HG03442 (cell line): ENCODE data around the gene MTMR2.
A peak's percentile ranks its signal among the peaks of the same experiment; 100 is the strongest.

ENCODE experiments used
- ATAC-seq: cut with Tn5 transposase; IDR thresholded peaks from one replicate; pipeline ENCODE4 v1.9.1; 2021; ENCODE audit warnings: mild to moderate bottlenecking, moderate library complexity; ENCODE audit not compliant: unreplicated experiment

Gene MTMR2

DNA sequence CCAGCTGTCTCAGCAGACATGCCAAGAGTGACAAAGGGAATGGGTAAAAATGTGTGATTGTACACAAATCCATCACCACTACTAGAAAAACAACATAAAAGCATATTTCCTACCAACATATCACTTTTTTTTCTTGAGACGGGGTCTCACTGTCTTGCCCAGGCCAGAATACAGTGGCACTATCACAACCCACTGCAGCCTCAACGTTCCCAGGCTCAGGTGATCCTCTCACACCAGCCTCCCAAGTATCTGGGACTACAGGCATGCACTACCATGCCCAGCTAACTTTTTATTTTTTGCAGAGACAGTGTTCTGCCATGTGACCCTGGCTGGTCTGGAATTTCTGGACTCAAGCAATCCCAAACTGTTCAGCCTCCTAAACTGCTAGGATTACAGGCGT, 5.2 kb downstream of the MTMR2 start:
- ATAC-seq: no peak

DNA sequence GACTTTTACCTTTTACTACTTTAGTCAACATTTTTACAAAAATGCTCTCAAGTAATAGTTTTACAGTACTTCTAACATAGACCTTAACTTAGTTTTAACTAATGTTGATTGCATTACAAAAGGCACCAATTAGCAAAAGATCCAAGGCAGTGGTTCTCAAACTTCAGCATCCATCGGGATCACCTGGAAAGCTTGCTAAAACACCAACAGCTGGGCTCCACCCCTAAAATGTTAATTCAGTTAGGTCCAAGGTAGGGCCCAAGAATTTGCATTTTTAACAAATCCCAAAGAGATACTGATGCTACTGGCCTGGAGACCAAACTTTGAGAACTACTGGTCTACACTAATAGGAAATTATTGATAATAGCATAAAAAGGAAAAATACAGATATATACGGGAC, 5.9 kb downstream of the MTMR2 start:
- no peak for ATAC-seq

DNA sequence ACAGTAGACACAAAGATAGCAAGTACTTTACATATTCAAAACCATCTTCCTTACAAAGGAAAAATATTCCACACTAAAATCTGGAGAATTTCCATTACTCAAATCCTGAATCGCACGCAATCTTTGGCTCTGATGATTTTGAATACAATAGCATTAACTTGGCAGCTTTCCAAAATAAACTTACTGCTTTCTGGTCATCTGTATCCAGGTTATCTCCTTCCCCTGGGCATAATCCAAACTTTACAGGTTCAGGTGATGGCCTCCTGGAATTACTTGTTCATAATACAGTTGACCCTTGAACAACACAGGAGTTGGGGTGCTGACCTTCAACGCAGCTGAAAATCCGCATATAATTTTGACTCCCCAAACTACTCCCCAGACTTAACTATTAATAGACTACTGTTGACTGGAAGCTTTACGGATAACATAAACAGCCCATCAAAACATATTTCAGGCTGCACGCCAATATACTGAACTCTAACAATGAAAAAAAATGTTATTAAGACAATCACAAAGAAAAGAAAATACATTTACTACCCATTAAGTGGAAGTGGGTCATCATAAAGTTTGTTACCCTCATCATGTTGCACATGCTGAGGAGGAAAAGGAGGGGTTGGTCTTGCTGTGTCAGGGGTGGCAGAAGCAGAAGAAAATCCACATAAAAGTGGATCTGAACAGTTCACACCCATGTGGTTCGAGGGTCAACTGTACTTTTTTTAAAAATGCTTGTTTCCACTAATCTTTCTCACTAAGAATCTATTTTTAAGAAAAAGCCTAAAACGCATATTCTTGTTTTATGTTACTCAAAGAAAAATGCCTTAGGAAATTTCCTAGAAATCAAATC, 6.5 kb downstream of the MTMR2 start:
- ATAC-seq: no peak

DNA sequence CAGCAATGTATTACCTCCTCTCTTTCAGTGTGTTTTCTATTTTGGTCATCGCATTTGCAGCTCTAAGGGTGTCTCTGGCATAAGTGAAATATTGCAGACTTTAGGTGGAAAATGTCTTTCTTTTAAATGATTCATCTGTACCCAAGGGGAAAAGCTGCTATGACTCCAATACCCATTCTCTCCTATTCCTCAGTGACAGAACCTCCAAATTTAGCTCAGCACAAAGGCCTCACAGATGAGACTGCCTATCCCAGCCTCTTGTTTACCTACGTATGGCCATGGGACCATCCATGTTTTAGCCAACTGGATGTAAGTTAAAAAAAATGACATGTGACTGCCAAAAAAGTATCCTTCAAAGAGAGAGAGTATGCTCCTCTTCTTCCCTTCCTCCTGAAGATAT, 7.9 kb downstream of the MTMR2 start:
- no peak for ATAC-seq

DNA sequence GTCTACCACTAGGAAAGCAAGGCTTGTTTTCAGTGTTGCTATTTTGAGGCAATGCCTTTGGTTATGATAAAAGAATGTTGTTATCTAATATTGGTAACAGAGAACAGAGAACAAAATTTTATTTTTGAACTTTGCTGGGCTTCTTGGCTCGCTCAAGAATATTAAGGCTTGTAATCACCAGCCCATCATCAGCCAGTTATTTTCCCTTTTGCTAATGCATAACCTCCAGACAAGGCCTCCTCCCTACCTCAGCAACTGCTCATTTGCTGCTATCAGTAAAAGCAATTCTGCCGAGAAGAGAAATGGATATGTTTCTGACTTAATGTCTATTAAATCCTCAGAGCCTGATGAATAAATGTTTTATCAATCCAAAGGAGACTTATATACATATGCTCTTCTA, 8.9 kb downstream of the MTMR2 start:
- no peak for ATAC-seq

DNA sequence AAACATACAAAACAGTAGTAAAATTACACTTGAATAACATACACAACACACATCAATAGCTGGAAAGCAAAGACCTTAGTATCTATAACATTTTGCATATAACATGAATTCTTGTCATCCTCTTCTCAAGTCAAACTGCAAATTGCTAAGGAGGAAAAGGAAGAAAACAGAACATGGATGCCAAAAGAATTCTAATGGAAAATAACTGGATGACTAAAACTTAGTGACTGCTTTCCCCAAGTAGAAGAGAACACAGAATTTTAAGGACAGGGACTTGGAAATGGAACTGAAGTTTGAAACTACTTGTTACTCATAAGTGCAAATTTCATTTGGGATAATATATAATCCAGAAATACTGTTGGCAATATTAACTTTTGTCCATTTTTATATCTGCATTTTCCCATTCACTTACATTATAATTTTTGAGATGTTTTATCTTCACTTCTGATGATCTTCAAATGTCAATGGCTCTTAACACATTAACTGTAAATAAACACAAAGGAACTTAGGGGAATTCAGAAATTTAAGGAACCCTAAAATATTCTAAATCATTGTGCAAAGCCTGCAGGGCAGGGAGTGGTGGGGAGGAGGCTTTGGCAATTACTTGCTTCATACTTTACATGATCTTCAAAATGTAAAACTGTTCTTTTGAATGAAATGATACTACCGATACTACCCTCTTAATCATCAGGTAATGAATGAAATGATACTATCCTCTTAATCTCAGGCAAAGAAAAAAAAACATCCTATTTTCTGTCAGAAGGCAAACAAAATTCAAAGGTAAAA, 9.9 kb downstream of the MTMR2 start:
- no peak for ATAC-seq

DNA sequence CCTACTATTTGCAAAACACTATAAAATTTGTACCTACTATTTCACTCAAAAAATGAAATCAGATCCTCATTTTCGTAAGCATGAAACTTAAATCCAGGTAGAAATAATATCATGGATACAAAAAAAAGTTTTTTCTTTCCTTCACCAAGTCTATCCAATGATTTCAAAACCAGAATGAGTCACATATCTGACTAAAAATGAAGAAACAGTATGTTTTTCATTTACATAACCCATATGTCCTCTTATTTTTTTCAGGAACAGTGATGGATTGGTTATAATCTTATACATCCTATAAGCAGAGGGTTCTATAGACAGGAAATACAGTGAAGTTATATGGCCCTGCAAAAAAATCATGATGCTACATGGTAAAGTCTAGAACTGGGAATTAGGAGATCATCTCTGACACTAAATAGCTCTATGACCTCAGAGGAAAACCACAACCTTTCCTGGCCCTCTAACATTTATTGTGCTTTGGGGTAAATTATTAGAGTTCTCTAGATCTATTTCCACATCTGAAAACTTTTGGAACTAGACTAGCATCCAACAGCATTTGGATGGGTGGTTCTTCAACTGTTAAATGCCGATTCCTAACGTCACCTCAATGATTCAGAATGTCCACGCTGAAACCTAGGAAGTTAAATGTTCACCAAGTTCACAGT, 10.9 kb downstream of the MTMR2 start:
- no peak for ATAC-seq

DNA sequence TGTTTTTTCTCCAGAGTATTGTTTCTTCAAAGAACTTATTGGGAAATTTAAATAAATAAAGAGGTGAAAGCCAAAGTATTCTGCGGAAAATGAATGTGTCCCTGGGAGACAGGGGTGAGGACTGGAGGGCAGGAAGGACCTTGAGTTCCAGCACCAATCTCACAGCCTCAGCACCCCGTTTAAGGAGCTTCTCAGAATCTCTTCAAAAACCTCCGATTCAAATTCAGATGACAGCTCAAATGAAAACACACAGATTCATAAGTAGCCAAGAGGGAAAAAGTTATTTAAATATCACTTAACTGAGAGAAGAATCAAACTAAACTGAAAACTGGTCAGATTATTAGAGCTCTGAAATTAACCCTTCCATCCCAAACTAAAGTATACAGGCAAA, 12.5 kb downstream of the MTMR2 start:
- ATAC-seq: no peak

DNA sequence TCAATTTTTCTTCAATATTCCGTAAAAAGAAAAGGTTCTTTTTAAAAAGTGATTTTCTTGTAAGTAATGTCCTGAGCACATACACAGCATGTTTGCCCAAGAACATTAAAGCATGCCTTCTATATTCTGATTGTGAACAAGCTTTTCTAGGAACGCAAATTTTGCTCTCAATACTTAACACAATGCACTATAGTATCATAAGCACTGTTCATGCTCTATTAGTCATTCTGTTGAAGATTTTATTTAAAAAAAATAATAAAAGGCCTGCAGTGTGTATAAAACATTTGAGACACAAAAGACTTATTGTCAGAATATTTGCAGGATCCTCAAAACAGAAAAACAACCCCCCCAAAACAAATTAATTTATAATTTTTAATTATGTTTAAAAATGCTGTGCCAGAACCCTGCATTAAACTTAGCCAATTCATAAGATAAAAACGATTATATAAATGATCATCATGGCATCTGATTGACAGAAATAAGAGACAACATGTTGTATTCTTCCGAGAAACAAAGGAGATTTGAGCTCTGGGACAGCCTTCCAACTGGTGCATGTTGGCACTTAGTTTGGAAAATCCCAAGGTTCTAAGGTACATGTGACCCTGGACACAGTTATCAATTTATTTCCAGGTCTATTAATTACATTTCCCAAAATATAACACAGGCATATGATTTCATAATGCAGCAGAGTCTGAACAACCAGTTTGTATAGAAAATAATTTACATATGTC, 13.1 kb downstream of the MTMR2 start:
- ATAC-seq: no peak

DNA sequence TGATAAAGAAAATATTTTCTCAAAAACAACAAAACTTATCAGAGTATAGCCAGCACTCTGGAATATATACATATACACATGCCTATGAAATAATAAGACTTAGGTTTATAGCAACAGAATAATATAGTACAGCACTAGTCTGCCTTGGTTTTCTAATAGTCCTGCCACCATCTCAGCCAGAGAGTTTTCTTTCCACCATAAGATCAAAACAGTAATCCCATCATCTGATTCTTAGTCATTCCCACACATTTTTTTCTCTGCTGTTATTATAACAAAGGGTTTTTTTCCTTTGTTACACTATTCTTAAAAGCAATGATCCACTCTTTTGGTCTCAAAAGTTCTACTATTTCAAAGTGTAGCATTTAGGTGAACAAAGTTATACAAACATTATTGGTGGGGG, 15.1 kb downstream of the MTMR2 start:
- ATAC-seq: no peak

DNA sequence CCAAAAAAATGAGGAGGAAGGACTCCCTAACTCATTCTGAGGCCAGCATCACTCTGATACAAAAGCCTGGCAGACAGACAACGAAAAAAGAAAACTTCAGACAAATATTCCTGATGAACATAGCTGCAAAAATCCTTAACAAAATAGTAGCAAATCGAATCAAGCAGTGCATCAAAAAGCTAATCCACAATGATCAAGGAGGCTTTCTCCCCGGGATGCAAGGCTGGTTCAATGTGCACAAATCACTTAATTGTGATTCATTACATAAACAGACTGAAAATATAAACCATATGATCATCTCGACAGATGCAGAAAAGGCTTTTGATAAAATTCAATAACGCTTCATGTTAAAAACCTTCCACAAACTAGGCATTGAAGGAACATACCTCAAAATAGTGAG, 16.4 kb downstream of the MTMR2 start:
- ATAC-seq: no peak

DNA sequence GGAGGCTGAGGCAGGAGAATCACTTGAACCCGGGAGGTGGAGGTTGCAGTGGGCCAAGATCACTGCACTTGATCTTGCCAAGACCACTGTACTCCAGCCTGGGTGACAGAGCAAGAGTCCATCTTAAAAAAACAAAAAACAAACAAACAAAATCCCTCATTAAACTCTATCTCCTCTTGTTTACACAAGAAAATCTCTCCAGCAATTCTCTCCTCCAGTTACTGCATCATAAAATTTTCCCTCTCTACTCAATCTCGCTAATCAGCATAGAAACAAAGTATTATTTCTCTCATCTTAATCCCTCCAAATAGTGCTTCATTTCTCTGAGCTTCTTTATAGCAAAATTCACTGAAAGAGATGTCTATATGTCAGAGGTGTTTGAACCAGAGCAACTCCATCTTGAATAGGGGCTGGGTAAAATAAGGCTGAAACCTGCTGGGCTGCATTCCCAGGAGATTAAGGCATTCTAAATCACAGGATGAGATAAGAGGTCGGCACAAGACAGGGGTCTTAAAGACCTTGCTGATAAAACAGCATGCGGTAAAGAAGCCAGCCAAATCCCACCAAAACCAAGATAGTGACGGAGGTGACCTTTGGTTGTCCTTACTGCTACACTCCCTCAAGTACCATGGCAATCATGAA, 19.8 kb downstream of the MTMR2 start:
- no peak for ATAC-seq

DNA sequence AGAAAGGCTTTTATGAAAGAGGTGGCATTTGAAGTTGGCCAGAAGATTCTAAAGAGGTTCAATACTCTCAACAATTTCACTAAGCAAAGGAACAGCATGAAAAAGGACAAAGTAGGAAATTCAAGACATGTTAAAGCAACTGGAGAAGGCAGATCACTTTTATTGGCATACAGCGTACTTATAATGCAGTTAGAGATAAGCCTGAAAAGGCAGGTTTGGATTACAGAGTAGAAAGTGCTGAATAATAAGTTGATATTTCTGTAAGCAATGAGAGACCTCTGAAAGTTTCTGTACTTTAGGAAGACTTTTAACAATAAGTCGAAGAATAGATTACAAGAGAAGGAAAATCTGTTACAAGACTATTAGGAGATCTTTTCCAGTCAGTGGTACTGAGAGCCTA, 25.1 kb downstream of the MTMR2 start:
- no peak for ATAC-seq

DNA sequence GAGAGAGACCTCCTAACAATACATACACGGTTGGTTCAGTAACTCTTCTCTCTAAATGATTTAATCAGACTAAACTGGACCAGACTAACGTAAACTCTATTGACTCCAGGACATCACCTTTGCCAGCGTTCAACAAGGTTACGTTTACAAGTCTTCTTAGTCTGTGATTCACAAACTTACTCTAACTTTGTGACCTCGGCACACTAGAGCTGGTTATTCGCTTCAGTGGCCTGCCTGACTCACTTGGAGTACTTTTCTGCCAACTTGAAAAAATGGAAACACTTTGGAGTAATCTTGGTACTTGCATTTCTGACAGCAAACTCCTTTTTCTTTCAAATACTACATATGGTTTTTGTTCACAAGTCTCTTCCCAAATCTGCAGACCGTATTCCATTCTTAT, 26.2 kb downstream of the MTMR2 start:
- ATAC-seq: no peak

DNA sequence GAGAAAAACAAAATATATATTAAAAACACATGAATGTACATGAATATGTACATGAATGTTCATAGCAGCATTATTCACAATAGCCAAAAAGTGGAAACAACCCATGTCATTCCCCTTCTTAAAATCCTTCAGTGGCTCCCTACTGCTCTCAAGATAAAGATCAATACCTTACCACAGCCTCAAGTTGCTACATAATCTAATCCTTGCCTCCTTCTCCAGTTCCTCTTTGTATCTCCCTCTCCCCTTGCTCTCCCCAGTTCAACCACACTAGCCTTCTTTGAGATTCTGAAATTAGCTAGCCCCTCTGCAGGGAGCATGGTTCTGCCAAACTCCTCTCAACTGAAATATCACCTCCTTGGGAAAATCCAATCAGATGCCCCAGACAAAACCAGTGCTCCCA, 28.1 kb downstream of the MTMR2 start:
- ATAC-seq: no peak

DNA sequence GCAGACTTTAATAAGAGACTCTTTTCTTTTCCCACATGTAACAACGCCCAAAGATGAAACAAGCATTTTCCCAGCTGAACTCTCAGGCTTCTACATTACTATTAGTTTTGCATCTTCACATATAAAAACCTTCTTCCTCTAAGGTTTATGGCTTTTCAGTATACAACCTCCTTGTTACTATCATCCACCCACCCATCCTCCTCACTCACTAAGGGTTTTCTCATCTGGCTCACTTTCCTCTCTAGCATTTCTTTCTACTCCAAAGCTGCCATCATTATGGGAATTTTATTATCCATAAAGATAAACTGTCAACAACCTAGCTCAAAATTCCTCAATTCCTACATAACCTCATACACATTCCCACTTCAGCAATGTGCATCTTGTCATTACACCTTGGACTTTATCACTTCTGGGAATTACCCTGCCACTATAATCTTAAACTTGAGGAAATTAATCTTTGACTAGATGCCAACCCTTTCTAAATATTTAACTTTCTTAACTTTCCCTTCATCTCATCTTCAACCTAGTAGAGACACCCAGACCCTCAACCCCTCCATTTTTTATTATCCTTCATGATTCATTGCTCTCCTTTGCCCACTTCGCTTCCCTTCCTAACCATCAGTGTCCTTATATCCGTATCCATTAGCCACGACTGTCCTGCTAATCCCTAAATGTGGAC, 30.9 kb downstream of the MTMR2 start:
- ATAC-seq: no peak

DNA sequence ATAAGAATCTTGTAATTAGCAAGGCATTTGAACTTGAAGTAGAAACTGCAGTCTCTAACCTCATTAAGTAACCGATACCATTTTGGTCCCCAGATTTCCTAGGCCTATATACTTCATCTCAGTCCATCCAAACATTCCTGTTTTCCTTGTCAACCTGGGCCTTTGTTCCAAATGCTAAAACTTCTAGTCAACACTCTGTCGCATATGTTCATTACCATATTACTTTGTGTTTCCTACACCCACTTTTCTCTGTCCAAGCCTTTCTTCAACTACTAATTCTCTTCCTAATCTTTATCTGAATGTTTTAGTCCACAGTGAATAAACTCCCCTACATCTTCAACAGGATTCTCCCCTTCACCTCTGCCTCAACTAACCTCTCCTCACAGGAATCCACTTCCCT, 31.4 kb downstream of the MTMR2 start:
- no peak for ATAC-seq

DNA sequence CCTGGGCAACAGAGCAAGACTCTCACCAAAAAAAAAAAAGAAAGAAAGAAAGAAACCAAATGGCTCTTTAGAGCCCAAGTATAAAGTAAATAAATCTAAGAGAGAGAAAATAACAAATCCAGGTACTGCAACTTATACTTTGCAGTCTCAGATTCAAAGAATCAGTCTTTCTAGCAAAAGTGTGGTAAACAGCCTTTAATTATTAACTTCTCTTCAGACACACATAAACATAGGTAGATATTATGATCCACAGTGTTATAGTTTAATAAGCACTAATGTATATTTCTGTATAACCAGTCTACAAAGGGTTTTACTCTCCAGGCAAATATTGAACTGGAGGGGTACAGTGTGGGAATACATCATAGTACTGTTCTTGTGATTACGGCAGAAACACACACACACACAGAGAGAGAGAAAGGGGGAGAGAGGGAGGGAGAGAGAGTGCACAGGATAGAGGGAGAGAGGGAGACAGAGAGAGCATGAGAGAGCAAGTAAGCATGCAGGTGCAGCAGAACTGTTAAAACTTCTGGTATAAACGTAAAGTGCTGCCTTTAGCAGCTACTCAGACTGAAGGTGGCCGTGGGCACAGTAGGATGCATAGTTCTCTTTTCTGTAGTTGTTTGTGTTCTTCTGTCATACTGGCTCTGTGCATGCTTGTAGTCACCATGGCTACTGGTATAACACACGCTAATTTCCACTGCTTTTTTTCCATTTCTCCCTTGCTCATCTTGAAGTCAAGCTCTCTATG, 32.3 kb downstream of the MTMR2 start:
- ATAC-seq: peak; percentile 52

DNA sequence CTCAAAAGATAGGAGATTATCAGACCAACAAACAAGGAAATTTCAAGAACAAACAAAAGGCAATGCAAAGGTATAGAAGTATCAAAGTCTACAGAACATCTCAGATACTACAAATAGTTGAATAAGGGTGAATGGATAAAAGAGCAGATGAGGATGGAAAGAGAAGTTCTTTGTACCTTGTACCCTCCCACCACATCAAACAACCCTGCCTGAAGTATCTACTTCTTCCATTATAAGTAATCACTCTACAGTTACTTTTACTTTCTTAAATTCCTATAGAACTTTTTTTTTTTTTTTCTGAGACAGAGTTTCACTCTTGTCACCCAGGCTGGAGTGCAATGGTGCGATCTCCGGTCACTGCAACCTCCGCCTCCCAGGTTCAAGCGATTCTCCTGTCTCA, 35.1 kb downstream of the MTMR2 start:
- ATAC-seq: no peak
